NOMO-1 treated with DMSO at 0.1 percent for 48 hours (cell line): ENCODE results near the gene CLEC20A.
"Not testable (repeated sequence)": the region's sequence is repeated elsewhere in the genome, so short reads cannot be mapped to it uniquely, and the experiment has no call there.

Experiments
- DNase-seq: peaks from one replicate; lab custom pipeline; 2025; ENCODE audit not compliant: unreplicated experiment; lab: John Stamatoyannopoulos, UW

CLEC20A gene

DNA sequence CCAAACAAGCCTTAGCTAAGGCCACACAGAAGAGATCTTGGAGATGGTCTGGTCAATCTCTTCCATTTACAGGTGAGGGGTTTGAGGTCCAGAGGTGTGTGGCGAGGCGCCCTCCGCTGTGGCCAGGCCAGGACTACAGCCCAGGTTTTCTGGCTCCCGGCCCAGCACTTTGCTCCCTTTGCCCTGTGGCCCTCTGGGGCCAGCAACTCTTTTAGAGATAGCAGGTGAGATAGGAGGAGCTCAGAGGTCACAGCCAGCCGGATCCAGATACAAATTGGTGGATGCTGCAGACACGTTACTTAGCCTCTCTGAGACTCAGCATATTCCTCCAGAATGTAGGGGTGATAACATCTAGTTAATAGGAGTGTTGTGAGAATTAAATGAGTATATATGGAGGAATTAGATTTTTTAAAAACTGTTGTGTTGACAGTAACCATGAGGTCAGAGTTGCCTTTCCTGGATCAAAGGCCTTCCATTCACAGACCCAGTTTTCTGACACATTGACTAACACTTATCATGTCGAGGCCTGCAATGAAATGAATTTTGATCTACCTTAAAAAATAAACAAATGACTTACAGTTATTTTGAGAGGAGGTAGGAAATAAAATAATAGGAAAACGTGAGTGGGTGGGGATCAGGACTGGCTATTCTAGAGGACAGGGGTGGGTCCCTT, 32.7 kb upstream of the CLEC20A start:
- DNase-seq = no peak

DNA sequence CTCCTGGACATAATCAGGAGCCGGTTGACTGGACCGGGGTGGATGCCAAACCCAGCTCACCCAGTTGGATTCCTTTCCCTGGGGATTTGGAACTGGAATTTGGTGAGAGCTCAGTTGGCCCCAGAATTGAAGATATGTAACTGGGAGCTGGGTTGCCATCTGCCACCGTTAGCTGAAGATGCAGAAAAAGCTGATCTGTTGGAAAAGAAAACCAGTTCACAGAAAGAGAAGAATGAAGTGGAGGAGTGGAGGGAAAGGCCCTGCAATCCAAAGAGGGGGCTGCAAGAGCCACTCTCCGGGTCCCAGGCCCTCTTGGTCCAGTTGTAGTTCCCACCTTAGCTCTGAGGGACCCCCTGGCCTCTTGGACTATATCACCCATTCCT, 32.2 kb upstream of the CLEC20A start:
- DNase-seq = no peak

- no peak for DNase-seq
Measured at GRCh38 chr1:178528228-178528952, 31.6 kb upstream of the CLEC20A start.

DNA sequence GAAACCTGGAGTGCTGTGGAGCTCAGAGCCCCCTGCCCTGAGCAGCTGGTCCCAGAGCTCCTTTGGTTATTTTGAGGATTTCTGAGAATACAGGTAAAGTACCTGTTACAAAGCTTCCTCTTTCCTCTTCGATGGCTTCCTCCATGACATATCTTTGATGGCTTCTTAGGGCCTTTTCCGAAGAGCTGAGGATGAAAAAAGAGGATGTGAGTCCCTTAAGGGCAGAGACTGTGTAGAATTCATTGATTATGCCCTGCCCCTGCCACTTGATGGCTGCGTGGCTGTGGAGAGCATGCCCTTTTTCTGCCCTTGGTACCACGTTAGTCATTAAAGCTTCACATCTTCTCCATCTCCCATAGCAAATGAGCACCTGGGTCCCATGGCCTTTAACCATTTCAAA, 30.4 kb upstream of the CLEC20A start:
- no peak for DNase-seq

DNA sequence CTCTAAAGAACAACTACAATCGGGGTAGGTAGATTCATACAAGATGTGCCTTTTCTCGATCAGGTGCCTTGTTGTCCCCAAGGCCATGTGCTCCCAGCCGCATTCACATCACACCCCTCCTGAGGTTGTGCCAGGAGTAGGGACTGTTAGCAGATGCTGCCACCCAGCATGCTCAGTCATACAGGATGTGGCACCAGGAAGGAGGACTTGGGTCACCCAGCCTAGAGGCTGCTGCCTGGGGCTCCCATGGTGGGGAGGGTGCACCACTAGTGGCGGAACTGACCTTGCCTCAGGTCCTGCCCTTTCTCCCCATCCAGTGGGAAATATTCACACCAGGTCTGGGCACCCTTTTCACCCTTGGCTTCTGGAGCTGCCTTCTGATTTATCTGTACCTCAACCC, 24.5 kb upstream of the CLEC20A start:
- no peak for DNase-seq

GRCh38 chr1:178520803-178521202, 24.0 kb upstream of the CLEC20A start:
- DNase-seq = no peak

DNA sequence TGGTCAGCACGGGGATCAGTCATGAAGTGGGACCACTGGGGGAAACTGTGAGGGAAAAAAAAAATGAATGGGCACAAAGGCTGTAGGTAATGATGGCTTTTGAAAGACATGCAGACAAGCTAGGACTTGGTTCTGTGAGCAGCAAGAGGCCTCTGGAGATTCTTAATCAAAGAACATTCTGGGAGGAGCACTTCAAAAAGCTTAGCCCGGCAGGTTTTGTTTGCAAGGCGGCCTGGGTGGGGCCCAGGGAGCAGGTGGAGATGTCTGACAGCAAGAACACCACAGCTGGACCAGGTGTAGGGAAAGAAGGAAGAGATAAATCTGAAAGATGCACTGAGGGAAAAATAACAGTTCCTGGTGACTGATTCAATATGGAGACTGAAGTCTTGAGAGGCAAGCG, 22.1 kb upstream of the CLEC20A start:
- DNase-seq = no peak

- DNase-seq = no peak
Measured at GRCh38 chr1:178516110-178516509, 19.3 kb upstream of the CLEC20A start.

DNA sequence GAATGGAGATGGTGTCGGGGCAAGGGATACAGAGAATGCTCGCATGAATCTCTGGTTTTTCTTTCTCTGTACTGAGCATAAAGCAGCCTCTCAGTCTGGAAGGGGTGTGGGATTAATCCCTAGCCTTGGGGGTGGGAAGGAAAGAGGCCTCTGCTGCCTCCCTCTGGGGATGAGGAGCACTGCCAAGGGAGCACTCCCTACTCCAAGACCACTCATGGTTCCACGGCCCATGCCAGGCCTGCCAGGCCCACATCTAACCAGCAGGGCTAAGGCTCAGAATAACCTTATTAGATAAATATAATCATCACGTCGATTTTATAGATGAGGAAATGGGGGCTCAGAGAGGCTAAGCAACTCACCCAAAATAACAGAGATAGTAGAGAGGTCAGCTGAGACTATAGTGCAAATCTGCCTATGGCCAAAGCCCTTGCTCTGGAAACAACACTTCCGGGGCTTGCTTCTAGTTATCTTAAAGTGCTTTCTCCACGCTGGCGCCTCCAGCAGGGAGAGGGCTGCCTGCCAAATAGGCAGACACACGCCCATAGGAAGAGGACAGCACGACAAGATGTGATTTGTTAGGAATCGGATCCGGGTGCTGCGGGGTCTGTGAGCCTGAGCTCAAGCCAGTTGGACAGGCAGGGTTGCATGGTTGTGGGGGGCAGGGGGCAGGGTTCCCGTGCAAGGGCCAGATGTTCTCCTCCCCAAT, 16.7 kb upstream of the CLEC20A start:
- DNase-seq = no peak

DNA sequence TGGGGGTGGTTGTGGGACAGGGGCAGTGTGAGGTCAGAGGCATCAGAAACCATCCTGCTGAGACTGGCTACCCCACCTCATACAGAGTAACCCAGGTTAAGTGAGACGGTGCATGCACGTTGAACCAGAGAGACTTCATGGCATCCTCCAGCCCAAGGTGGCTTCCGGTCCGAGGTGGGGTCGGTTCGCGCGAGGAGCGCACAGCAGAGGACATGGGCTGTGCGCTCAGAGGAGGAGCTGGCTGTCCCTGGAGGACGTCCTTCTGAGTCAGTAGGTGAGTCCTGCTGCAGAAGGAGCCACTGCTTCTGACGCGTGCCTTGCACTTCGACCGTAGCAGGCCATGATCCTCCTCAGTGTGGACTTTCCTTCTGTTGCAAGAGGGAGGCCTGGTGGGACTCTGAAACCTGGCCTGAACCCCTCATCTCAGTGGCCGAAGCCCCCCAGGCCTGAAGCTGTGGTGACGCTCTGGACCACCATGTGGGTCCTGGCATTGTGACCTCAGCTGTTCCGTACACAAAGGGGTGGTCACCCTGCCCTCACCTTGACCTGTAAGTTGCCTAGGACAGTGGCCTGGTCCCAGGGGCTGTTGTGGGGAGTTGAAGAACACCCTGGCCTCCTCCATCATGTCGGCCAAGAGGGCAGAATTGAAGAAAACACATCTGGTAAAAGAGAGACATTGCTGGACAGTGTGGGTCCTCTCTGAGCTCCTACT, 16.0 kb upstream of the CLEC20A start, which contains the start of gene TEX35:
TSS of gene TEX35 (plus strand) at position 544 of the 712 bp plus-strand sequence. CDS start at position 624, 80 bp downstream.
- no peak for DNase-seq

GRCh38 chr1:178510155-178510554, 13.4 kb upstream of the CLEC20A start:
- DNase-seq = no peak

- no peak for DNase-seq
Measured at GRCh38 chr1:178509414-178510007, 12.7 kb upstream of the CLEC20A start.

DNA sequence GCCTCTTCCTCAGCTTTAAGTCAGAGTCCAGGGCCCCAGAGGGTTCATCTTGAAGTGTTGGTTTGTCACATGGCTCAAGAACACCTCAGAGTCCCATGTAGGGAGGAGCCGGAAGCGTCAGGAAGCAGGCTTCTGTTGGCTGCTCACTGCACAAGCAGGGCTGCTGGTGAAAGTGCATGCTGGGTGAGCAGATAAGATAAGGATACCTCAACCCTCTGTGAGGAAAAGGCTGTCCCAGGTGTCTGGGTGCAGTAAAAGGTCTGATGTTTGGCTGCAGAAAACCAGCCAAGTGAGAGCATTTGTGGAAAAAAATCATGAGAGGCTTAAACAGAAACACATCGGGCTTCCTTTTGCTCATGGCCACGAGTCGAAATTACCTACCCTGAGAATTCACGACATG, 9.9 kb upstream of the CLEC20A start:
- no peak for DNase-seq

DNA sequence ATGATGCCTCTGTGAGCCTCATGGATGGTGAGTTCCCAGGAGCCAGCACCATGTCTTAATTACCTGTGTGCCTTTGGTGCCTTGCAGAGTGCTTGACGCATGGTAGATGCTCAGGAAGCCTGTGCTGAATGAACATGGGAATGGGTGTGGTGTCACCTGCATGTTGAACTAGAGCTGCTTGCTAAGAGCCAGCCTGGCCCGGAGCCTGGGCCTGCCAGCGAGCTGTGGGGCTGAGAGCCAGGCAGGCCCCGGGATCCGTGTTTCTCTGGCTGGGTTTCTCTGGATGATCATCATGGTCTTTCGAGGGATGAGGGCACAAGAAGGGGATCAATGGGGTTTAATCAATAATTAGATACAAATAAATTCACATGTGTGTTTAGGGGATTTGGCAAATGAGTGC, 9.4 kb upstream of the CLEC20A start:
- no peak for DNase-seq

DNA sequence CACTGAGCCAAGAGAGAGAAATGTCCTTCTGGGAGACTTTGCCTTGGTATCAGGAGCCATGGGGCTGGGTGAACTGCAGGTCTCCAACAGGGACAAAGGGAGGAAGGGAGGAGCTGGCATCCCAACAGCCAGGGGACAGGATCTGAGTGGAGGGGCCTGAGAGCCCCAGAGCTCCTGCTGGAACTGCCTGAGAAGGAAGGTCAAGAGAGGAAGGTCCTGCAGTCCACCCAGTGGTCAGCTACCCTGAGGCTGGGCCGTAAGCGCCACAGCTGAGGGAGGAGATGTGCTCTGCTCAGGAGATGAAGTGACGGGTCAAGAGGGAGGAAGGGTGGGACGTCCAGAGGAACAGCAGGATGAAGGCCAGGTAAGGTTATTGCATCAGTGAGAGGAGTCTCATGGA, 7.5 kb upstream of the CLEC20A start:
- DNase-seq = no peak

GRCh38 chr1:178503849-178504248, 7.1 kb upstream of the CLEC20A start:
- no peak for DNase-seq

DNA sequence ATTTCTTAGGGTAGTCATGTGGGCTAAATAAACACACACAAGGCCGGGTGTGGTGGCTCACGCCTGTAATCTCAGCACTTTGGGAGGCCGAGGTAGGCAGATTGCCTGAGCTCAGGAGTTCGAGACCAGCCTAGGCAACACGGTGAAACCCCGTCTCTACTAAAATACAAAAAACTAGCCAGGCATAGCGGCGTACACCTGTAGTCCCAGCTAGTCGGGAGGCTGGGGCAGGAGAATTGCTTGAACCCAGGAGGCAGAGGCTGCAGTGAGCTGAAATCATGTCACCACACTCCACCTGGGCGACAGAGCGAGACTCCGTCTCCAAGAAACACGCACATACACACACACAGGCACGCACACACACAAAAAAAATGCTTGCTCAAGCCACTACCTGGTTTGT, 6.6 kb upstream of the CLEC20A start:
- DNase-seq = not testable (repeated sequence)

GRCh38 chr1:178502856-178503255, 6.1 kb upstream of the CLEC20A start:
- no peak for DNase-seq

- DNase-seq = no peak
Measured at GRCh38 chr1:178502330-178502714, 5.6 kb upstream of the CLEC20A start.

DNA sequence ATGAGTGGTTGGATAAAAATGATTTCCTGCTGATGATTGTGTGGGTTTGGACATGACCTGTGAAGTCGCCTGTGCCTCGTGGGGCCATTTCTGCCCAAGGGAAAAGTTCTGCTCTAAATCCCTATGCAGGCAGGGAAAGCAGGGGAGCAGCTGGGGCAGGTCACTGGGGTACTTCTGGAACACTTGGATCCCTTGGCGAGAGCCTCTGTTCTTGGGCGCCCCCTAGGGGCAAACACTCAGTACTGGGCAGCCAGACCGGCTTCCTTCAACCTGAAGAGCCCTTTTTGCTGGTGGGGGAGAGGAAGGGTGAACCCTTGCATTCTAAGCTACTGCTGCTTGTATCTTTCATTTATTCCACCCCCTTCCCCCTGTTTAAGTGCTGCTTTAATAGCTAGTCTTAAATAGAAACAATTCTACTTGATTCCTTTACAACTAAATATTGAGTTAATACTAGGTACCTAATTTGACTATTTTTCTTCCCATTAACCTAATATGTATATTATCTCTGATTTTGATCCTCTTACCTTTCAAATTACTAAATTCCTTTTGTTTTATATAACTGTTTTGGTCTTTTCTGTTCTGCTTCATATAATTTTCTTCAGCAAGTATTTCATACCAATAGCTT, 5.1 kb upstream of the CLEC20A start:
- peak; percentile 59 for DNase-seq
